ENCODE data around the gene CALD1.
A peak's percentile ranks its signal among the peaks of the same experiment; 100 is the strongest.

CALD1 gene

GRCh38 chr7:134919240-134919641 lies 139.8 kb downstream of the CALD1 start:
- Histone ChIP-seq H3K9me3 (ENCODE audit: control insufficient read depth, insufficient read depth, low read depth, low read length) (no peaks in the 10 kb centered on the region), H3K36me3 (ENCODE audit: control insufficient read depth in 2 of 2, insufficient read depth in 1 of 2, low read length in 2 of 2) (no peaks in the 10 kb centered on the region), H3K4me3 (ENCODE audit: low read depth, low read length) (no peak overlapping the region), H3K27ac (ENCODE audit: extremely low read depth, low read depth, low read length) (no peak overlapping the region), H3K4me1 (ENCODE audit: control insufficient read depth, insufficient read depth, low read length) (no peaks in the 10 kb centered on the region)
- ChIA-PET CTCF (no interaction called here), POLR2A (no interaction called here)
- no peak for TF ChIP-seq ZNF560 (tag by site-specific recombination; IDR thresholded peaks at IDR 0.05; ENCODE audit: borderline replicate concordance)
- no peak for TF ChIP-seq FEZF1 (tag by site-specific recombination; IDR thresholded peaks at IDR 0.05)
- TF ChIP-seq ZNF792 (tag by site-specific recombination; IDR thresholded peaks at IDR 0.05) = no peak
- TF ChIP-seq ZNF324 (tag by site-specific recombination; IDR thresholded peaks at IDR 0.05) = no peak
- TF ChIP-seq ZNF596 (tag by site-specific recombination; IDR thresholded peaks at IDR 0.05) = no peak
- no peak for TF ChIP-seq ZNF433 (tag by site-specific recombination; IDR thresholded peaks at IDR 0.05; ENCODE audit: low read depth)
- TF ChIP-seq GLIS2 (tag by site-specific recombination; IDR thresholded peaks at IDR 0.05) = no peak
- no peak for TF ChIP-seq SP3 (tag by site-specific recombination; IDR thresholded peaks at IDR 0.05)
- no peak for TF ChIP-seq ZBTB17 (tag by site-specific recombination; IDR thresholded peaks at IDR 0.05)
- no peak for TF ChIP-seq ZNF146 (tag by site-specific recombination; IDR thresholded peaks at IDR 0.05)

- no peaks in the 10 kb centered on the region for H3K4me1 ChIP-seq (ENCODE audit: control insufficient read depth, insufficient read depth, low read length)
- H3K36me3 ChIP-seq (ENCODE audit: control insufficient read depth in 2 of 2, insufficient read depth in 1 of 2, low read length in 2 of 2) = no peaks in the 10 kb centered on the region
- TF ChIP-seq GFI1B (tag by site-specific recombination; IDR thresholded peaks at IDR 0.05) (0 out of 2 replicates have a peak, but pooled peaks have one; percentile 39), ZNF518A (tag by site-specific recombination; conservative IDR thresholded peaks at IDR 0.05; ENCODE audit: low read depth) (no peak), ZEB2 (tag by site-specific recombination; IDR thresholded peaks at IDR 0.05) (0 out of 2 replicates have a peak, but pooled peaks have one; percentile 15), KLF1 (tag by site-specific recombination; IDR thresholded peaks at IDR 0.05) (no peak), ZNF548 (tag by site-specific recombination; IDR thresholded peaks at IDR 0.05) (no peak), HIC1 (tag by site-specific recombination; IDR thresholded peaks at IDR 0.05) (peak; percentile 36; the same call in 1 of the 2 replicates), FEZF1 (tag by site-specific recombination; IDR thresholded peaks at IDR 0.05) (0 out of 2 replicates have a peak, but pooled peaks have one; percentile 9), PRDM6 (tag by site-specific recombination; IDR thresholded peaks at IDR 0.05) (peak; percentile 74), GLI2 (tag by site-specific recombination; IDR thresholded peaks at IDR 0.05; ENCODE audit: borderline replicate concordance, low read depth) (no peak), CTCF (tag by site-specific recombination; IDR thresholded peaks at IDR 0.05) (no peak), ZNF175 (tag by site-specific recombination; IDR thresholded peaks at IDR 0.05) (no peak), SP2 (tag by site-specific recombination; IDR thresholded peaks at IDR 0.05) (no peak)
- ChIA-PET POLR2A (no interaction called here), CTCF (interaction anchor here (0.6 kb wide), 1 partner anchor 230 kb away, joined by 3 read pairs; no protein-coding TSS in a partner anchor)
- no peaks in the 10 kb centered on the region for H3K9me3 ChIP-seq (ENCODE audit: control insufficient read depth, insufficient read depth, low read depth, low read length)
- no peak overlapping the region for H3K27ac ChIP-seq (ENCODE audit: extremely low read depth, low read depth, low read length)
- H3K4me3 ChIP-seq (ENCODE audit: low read depth, low read length) = no peak overlapping the region
These were observed 140.8 kb downstream of the CALD1 start for GRCh38 chr7:134920026-134920753.

Data from HEK293 (cell line).